Cardiac muscle cell (in vitro differentiated cells and primary cell): ENCODE data around the gene HPCAL4. TPM values are rescaled to one million over a fixed set of nuclear protein-coding genes. Genes with fewer than 3 reads are reported as not detected.

Experiments
- DNase-seq, 2 donors: peaks; one replicate each; pipeline versions ENCODE4 v3.0.0 to v3.0.0-alpha.2; 2010 to 2017; ENCODE audit warnings: low read depth in 1 of 2, low spot score in 1 of 2
- H3K27ac ChIP-seq: fragments of 200-600 bp; sonication (generic); 2 replicates; pipeline ENCODE4 v1.5.1; 2016
- H3K27me3 ChIP-seq: fragments of 200-600 bp; sonication (generic); 2 replicates; pipeline ENCODE4 v1.6.0; 2016; ENCODE audit warnings: control low read depth
- H3K36me3 ChIP-seq: fragments of 200-600 bp; sonication (generic); 2 replicates; pipeline ENCODE4 v1.5.1; 2016; ENCODE audit warnings: control low read depth
- H3K4me1 ChIP-seq: fragments of 200-600 bp; sonication (generic); 2 replicates; pipeline ENCODE4 v1.8.1; 2017; ENCODE audit warnings: low read depth, mild to moderate bottlenecking, mixed run types
- H3K4me3 ChIP-seq: fragments of 200-600 bp; sonication (generic); 2 replicates; pipeline ENCODE4 v1.5.1; 2016; ENCODE audit warnings: mild to moderate bottlenecking
- H3K9me3 ChIP-seq: fragments of 200-600 bp; sonication (generic); 2 replicates; pipeline ENCODE4 v1.5.1; 2017; ENCODE audit warnings: low read depth, mild to moderate bottlenecking, control low read depth
- CTCF ChIP-seq: IDR thresholded peaks from 2 replicates; pipeline ENCODE4 v1.5.1; 2012; ENCODE audit warnings: low read depth, mild to moderate bottlenecking, low read length
- polyA plus RNA-seq: library from polyadenylated mRNA; unstranded; fragments of >200 nt; fragmentation: Nextera tagmentation; extraction: Ambion mirVana; gene quantifications from 2 replicates; pipeline ENCODE4 v1.2.1, GENCODE V29; 2016
- total RNA-seq: library from RNA; depleted of rRNA; stranded (reverse); fragments of >200 nt; gene quantifications from 2 replicates; pipeline ENCODE4 v1.2.3, GENCODE V29; 2016

The HPCAL4 gene
- total and polyA plus RNA-seq, 2 experiments from 2014 or later = 0.06 to 0.09 TPM

DNA sequence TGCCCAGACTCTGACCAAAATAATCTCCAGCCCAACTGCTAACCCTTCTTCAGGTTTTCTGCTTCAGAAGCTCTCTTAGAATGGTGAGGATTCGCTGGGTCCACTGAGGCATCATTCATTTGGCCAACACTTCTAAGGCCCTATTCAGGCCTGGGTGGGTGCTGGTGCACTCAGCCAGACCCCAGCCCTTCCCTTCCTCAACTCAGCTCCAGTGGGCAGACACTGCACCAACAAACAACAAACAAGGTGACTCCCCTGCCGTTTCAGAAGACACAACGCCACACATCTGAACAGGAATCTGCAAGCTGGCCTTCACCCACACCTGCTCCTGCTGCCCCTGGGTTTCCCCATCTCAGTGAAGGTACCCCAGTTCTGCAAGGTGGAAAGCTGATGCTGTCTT is 57.8 kb downstream of the HPCAL4 start:
- TF ChIP-seq CTCF = no peak

DNA sequence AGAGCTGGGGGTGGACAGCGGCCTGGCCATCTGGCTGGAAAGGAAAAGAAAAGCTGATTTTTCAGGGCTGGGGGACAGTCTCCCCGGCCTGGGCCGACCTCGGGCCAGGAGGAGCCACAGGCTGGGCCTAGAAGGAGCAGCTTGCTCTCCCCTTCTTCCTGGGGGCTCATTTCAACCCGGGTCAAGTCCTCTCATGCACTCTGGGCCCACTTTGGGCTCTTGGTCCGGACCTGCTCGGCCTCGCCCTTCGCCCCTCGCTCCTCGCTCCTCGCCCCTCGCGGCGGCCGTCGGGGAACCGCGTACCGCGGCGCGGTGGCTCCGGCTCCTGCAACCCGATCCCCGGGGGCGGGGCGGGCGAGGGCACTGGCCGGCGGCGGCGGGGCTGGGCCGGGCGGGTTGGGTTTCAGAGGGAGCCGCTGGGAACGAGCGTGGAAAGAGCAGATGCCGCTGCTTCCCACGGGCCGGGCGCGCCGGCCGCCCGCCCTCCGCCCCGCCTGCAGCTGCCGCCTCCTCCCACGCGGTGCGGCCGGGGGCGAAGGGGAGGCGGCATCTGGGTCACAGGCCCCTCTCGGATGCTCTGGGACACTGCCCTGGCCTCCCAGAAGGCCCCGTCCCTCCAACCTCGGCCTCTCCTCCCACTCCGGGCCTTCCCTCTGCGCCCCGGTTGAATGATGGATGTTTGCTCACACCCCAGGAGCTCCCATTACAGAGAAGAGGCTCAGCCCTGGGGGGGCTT is 58.4 kb downstream of the HPCAL4 start:
- DNase-seq = peak; percentile 76 to 87
- no peak for TF ChIP-seq CTCF
- Histone ChIP-seq H3K9me3 (no peaks in the 10 kb centered on the region), H3K27me3 (peaks cover 24% of the 10 kb centered on the region), H3K4me3 (peak overlapping the region; percentile 3), H3K36me3 (no peaks in the 10 kb centered on the region), H3K27ac (no peak overlapping the region), H3K4me1 (no peaks in the 10 kb centered on the region)

More for the DNA sequence above, 57.8 kb downstream of the HPCAL4 start:
- Histone ChIP-seq H3K36me3 (no peaks in the 10 kb centered on the region), H3K27ac (no peak overlapping the region), H3K9me3 (no peaks in the 10 kb centered on the region), H3K4me1 (no peaks in the 10 kb centered on the region), H3K27me3 (peaks cover 29% of the 10 kb centered on the region), H3K4me3 (peak overlapping the region; percentile 3)
- no peak for DNase-seq

GRCh38 chr1:39632323-39632681 is 58.9 kb downstream of the HPCAL4 start:
- no peak overlapping the region for H3K27ac ChIP-seq
- no peaks in the 10 kb centered on the region for H3K4me1 ChIP-seq
- H3K27me3 ChIP-seq = peaks cover 18% of the 10 kb centered on the region
- no peaks in the 10 kb centered on the region for H3K36me3 ChIP-seq
- H3K4me3 ChIP-seq = no peak overlapping the region
- no peak for TF ChIP-seq CTCF
- no peaks in the 10 kb centered on the region for H3K9me3 ChIP-seq
- no peak for DNase-seq

- Histone ChIP-seq H3K4me1 (no peaks in the 10 kb centered on the region), H3K4me3 (no peak overlapping the region), H3K9me3 (no peaks in the 10 kb centered on the region), H3K36me3 (no peaks in the 10 kb centered on the region), H3K27me3 (peaks cover 12% of the 10 kb centered on the region), H3K27ac (no peak overlapping the region)
- DNase-seq = no peak
- no peak for TF ChIP-seq CTCF
Observed at GRCh38 chr1:39631361-39632322, 59.6 kb downstream of the HPCAL4 start.

- no peak for DNase-seq
- H3K4me1 ChIP-seq = peaks cover 14% of the 10 kb centered on the region
- H3K4me3 ChIP-seq = no peak overlapping the region
- H3K27ac ChIP-seq = no peak overlapping the region
- no peaks in the 10 kb centered on the region for H3K9me3 ChIP-seq
- no peak for TF ChIP-seq CTCF
- H3K36me3 ChIP-seq = no peaks in the 10 kb centered on the region
- H3K27me3 ChIP-seq = peaks cover 4% of the 10 kb centered on the region
Observed at GRCh38 chr1:39628807-39629350, 62.4 kb downstream of the HPCAL4 start.

Other genes starting within 250 kb of the HPCAL4 start
- gene BMP8A, start 199.8 kb downstream of the HPCAL4 start, total RNA-seq = 0.09 and 0.46 TPM in 2 replicates
- 0.54 and 0.70 TPM in 2 replicates for gene BMP8A, start 199.8 kb downstream of the HPCAL4 start, polyA plus RNA-seq
- gene PABPC4, start 114.6 kb downstream of the HPCAL4 start, total RNA-seq = 63.1 and 88.0 TPM in 2 replicates
- gene PABPC4, start 114.6 kb downstream of the HPCAL4 start, polyA plus RNA-seq = 27.5 and 33.6 TPM in 2 replicates
- 0.71 and 0.88 TPM in 2 replicates for gene HEYL, start 51.8 kb downstream of the HPCAL4 start, total RNA-seq
- 1.0 TPM in 2 replicates for gene HEYL, start 51.8 kb downstream of the HPCAL4 start, polyA plus RNA-seq
- 1.8 TPM in 1 of 2 replicates, not detected in the other for gene NT5C1A, start 19.3 kb downstream of the HPCAL4 start, total RNA-seq
- 0.16 TPM in 1 of 2 replicates, not detected in the other for gene NT5C1A, start 19.3 kb downstream of the HPCAL4 start, polyA plus RNA-seq
- 34.8 and 38.7 TPM in 2 replicates for gene PPIE, start 47.4 kb upstream of the HPCAL4 start, total RNA-seq
- gene PPIE, start 47.4 kb upstream of the HPCAL4 start, polyA plus RNA-seq = 68.3 and 87.9 TPM in 2 replicates
- 0.21 and 0.25 TPM in 2 replicates for gene OXCT2, start 79.9 kb upstream of the HPCAL4 start, total RNA-seq
- 0.35 TPM in 1 of 2 replicates, not detected in the other for gene OXCT2, start 79.9 kb upstream of the HPCAL4 start, polyA plus RNA-seq
- gene BMP8B, start 97.4 kb upstream of the HPCAL4 start, total RNA-seq = not detected in 2 replicates
- gene BMP8B, start 97.4 kb upstream of the HPCAL4 start, polyA plus RNA-seq = 0.02 and 0.14 TPM in 2 replicates
- gene TRIT1, start 192.1 kb upstream of the HPCAL4 start, total RNA-seq = 9.6 and 13.5 TPM in 2 replicates
- gene TRIT1, start 192.1 kb upstream of the HPCAL4 start, polyA plus RNA-seq = 10.8 and 14.1 TPM in 2 replicates
- gene MYCL, start 210.5 kb upstream of the HPCAL4 start, total RNA-seq = 8.1 and 11.1 TPM in 2 replicates
- 3.9 and 5.5 TPM in 2 replicates for gene MYCL, start 210.5 kb upstream of the HPCAL4 start, polyA plus RNA-seq